Measurements from ENCODE around the gene PANK2.
"Not testable (repeated sequence)": the region's sequence is repeated elsewhere in the genome, so short reads cannot be mapped to it uniquely, and the experiment has no call there.

The PANK2 gene

GRCh38 chr20:3901028-3901705 is 12.0 kb downstream of the PANK2 start:
- DNase-seq: no peak

GRCh38 chr20:3901706-3902440 is 12.7 kb downstream of the PANK2 start:
- DNase-seq: no peak

DNA sequence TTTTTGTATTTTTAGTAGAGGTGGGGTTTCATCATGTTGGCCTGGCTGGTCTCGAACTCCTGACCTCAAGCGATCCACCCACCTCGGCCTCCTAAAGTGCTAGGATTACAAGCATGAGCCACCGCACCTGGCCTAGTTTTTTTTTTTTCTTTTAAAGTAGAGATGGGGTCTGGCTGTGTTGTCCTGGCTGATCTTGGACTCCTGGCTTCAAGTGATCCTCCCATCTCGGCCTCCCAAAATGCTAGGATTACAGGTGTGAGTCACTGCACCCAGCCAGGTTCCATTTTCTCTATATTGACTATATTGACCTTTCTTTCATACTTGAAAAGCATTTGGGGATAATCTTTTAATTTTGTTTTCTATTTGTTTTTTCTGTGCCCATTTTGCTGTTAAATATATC is 13.3 kb downstream of the PANK2 start:
- no peak for DNase-seq

DNA sequence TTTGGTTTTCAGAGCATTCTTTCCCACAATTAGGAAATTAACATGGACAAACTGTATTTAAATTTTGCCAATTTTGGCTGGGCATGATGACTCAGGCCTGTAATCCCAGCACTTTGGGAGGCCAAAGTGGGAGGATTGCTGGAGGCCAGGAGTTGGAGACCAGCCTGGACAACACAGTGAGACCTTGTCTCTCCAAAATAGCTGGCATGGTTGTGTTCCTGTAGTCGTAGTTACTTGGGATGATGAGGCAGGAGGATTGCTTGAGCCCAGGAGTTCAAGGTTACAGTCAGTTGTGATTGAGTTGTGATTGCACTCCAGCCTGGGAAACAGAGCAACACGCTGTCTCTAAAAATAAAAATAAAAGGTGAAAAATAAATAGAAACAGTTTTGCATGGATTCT is 15.0 kb downstream of the PANK2 start:
- DNase-seq: no peak

DNA sequence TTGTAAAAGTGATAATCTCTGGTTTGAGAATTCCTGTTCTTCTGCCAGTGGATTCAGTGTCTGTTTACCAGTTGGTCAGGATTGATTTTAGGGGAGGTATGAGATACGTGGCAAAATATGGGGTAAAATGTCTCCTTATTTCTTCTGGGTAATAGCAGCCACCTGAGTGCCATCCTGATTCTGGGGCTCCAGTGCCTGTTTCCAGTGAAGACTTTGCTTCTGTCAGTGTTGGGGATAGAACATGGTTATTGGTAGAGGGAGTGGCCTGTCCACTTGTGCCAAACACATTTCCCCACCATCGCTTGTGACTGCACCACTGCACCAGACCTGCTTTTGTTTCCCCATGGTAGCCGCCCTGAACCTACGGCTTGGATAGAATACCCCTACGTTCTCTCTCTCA is 15.7 kb downstream of the PANK2 start:
- DNase-seq: no peak

GRCh38 chr20:3906744-3907721 is 17.8 kb downstream of the PANK2 start:
- not testable (repeated sequence) for DNase-seq

GRCh38 chr20:3908667-3909066 is 19.5 kb downstream of the PANK2 start:
- peak in 20 of 51 donors; percentile 16 to 63 (median 34) for DNase-seq

DNA sequence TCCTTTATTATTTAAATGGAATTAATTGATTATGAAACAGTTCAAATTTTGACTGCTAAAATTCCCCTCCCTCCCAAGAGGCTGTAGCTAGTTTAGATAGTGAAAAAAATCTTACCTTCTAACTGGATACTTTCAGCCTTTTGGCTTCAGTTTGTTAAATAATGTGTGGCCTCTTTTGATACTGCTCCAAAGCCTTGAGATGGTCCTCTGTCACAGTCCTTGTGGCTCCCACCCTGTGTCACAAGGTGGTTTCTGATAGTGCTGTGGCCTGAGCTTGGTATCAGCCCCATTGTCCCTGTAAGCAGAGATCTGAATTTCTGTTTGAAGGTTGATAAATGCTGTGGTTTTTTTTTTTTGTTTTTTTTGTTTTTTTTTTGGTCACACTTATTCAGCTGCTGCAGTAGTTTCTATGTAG is 20.8 kb downstream of the PANK2 start:
- DNase-seq: no peak

DNA sequence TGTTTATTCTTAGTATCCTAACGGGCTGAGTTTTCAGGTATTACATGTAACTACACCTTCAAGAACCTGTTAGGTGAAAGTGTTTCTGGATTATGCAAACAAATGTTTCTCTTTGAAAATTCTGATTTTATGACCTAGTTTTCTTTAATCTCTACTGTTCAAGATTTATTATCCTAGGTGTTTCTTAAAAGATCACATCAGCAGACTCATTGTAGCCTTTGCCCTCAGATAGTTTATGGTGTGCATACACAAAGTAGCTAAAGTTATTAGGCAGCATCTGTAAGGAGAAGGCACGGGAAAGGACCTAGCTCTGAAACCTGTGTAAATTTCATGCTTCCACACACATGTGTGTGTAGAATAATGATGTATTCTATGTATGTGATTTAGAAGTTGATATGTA is 21.7 kb downstream of the PANK2 start:
- DNase-seq: no peak

DNA sequence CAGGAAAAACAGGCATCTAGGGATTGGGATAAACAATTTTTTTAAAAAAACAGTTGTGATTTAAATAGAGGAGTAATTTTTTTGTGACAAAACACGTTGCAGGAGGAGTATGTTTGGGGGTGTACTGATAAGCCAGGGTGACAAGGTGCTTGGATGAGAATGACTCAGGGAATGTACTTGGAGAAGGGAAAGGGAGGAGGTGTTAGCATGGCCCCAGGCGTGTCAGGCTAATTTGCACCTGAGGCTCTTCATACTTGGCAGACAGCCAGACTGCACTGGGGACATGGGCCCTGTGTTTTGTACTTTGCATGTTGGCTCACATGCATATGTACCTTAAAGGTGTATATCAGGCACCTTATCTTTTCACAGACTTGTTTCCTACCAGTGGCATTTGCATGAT is 22.8 kb downstream of the PANK2 start:
- peak in 1 of 51 donors; percentile 40 for DNase-seq

DNA sequence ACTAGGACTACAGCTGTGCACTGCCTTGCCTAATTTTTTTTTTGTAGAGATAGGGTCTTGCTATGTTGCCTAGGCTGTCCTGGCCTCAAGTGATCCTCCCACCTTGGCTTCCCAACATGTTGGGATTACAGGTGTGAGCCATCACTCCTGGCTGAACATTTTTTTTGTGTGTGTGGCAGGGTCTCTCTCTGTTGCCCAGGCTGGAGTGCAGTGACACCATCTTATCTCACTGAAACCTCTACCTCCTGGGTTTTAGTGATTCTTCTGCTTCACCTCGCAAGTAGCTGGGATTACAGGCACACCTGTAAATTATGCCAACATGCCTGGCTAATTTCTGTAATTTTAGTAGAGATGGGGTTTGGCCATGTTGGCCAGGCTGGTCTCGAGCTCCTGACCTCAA is 25.3 kb downstream of the PANK2 start:
- no peak for DNase-seq

DNA sequence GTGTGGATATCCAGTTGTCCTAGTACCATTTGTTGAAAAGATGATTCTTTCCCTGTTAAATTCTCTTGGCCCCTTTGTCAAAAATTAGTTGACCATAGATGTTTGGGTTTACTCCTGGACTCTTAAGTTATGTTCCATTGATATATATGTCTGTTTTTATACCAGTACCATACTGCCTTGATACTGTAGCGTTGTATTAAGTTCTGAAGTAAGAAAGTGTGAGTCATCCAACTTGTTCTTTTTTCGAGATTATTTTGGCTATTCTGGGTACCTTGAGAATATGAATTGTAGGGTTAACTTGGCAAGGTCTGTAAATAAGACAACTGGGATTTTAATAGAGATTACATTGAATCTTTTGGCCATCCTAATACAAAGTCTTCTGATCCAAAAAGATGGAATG is 26.5 kb downstream of the PANK2 start:
- DNase-seq: no peak

- no peak for DNase-seq
Observed at GRCh38 chr20:3916364-3916763, 27.2 kb downstream of the PANK2 start.

- DNase-seq: no peak
Observed at GRCh38 chr20:3919352-3919751, 30.2 kb downstream of the PANK2 start.

GRCh38 chr20:3922223-3922982 is 33.2 kb downstream of the PANK2 start:
- peak in 2 of 51 donors; percentile 19 to 27 for DNase-seq

DNA sequence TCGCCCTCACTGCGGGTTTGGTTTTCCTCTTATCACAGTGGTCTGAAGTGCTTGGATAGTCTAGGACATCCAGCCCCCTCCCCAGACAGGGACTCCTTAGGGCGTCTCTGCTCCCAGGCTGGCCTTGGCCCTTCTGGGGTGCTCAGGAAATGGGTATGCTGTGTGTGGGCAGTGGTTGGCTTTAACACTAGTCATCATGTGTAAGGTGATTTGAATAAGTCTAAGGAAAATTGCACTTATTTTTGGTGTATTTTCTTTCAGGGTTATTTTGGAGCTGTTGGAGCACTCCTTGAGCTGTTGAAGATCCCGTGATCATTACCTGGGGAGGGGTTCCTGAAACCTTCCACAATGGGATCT is 33.8 kb downstream of the PANK2 start:
- no peak for DNase-seq

- peak in 2 of 51 donors; percentile 39 to 53 for DNase-seq
Observed at GRCh38 chr20:3923818-3924217, 34.6 kb downstream of the PANK2 start.

DNA sequence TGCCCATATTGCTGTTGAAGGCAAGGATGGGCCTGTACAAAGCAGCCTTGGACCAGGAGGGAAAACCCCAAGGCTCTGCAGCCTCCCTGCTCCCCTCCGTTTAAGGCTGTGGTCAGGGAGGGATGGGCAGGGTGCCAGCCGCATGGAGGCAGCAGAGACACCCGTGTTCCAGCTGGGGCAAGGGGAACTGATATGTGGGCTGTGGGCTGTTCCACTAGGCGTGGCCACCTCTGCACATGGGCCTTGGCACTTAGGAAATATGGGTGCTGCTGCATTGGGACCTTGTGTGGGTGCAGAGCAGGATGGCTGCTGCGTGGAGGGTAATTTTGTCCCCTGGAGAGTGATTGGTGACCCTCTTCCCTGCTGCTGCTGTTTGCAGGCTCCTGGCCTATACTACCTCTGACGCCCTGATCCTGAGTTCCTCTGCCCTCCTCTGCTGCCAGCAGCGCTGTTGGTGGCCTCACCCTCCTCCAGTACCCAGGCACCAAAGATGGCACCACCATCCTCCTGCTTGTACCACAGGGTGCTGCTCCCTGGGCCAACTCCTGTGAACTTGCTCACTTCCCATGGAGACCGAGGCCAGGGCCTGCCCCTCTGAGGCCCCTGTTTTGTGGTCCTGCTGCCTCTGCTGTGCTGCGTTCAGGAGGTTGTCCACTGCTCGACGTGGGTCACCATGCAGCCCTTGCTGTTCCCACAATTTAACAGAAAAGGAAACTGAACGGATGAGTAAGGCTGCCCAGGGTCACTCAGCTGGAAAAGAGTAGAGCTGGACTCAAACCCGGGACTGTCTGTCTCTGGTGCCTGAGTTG is 35.3 kb downstream of the PANK2 start:
- peak in 8 of 51 donors; percentile 15 to 35 (median 22) for DNase-seq

DNA sequence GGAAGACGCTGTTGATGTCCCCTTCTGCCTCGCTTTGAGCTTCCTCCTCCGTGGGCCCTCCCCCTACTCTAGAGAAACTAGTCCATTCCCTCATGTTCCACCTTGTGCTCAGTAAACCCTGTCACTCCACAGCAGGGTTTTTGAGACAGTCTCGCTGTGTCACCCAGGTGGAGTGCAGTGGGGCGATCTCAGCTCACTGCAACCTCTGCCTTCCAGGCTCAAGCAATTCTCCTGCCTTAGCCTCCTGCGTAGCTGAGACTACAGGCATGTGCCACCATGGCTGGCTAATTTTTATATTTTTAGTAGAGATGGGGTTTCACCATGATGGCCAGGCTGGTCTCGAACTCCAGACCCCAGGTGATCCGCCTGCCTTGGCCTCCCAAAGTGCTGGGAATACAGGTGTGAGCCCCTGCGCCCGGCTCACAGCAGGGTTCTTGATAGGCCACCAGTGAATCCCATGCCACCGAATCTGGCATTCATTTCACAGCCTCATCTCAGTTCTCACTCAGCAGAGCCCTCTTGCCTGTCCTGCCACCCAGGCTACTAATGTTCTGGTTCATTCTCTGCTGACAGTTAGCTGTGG is 36.0 kb downstream of the PANK2 start:
- no peak for DNase-seq

Data from hypothalamus (tissue), 51 donors.